Fibroblast of mammary gland (primary cell): ENCODE results near the gene PBX1.

Experiments used
- DNase-seq: peaks from one replicate; pipeline ENCODE4 v3.0.0-alpha.2; 2010; ENCODE audit warnings: low read depth
- H3K4me3 ChIP-seq: 2 replicates; pipeline ENCODE4 v1.5.1; 2011; ENCODE audit warnings: low read depth, mild to moderate bottlenecking, low read length, moderate library complexity; ENCODE audit not compliant: control insufficient read depth
- CTCF ChIP-seq: conservative IDR thresholded peaks from 2 replicates; pipeline ENCODE4 v1.5.1; 2011; ENCODE audit warnings: low read depth, low read length, inconsistent platforms; ENCODE audit not compliant: control insufficient read depth, insufficient read depth

Gene PBX1

GRCh38 chr1:164759979-164760469 lies 201.0 kb downstream of the PBX1 start:
- DNase-seq: no peak
- no peak for TF ChIP-seq CTCF
- H3K4me3 ChIP-seq: no peak overlapping the region

- no peak overlapping the region for H3K4me3 ChIP-seq
- DNase-seq: peak; percentile 70
- TF ChIP-seq CTCF: no peak
These were observed 201.6 kb downstream of the PBX1 start for GRCh38 chr1:164760569-164760968.

GRCh38 chr1:164761009-164761408 lies 202.0 kb downstream of the PBX1 start:
- no peak for DNase-seq
- no peak for TF ChIP-seq CTCF

GRCh38 chr1:164763098-164763497 lies 204.1 kb downstream of the PBX1 start:
- no peak for DNase-seq
- no peak for TF ChIP-seq CTCF
- no peak overlapping the region for H3K4me3 ChIP-seq

More at GRCh38 chr1:164761009-164761408, 202.0 kb downstream of the PBX1 start:
- H3K4me3 ChIP-seq: no peak overlapping the region

GRCh38 chr1:164764333-164764732 lies 205.3 kb downstream of the PBX1 start:
- DNase-seq: peak; percentile 51
- TF ChIP-seq CTCF: no peak
- H3K4me3 ChIP-seq: no peak overlapping the region

GRCh38 chr1:164765557-164765956 lies 206.6 kb downstream of the PBX1 start:
- H3K4me3 ChIP-seq: no peak overlapping the region
- no peak for TF ChIP-seq CTCF
- peak; percentile 95 for DNase-seq

- peak; percentile 55 for DNase-seq
- TF ChIP-seq CTCF: no peak
These were observed 207.2 kb downstream of the PBX1 start for GRCh38 chr1:164765992-164766720.

More at GRCh38 chr1:164765992-164766720, 207.2 kb downstream of the PBX1 start:
- H3K4me3 ChIP-seq: no peak overlapping the region
